GM21423 (cell line): ENCODE data around the gene CAMK2G.
"Not testable (repeated sequence)": the region's sequence is repeated elsewhere in the genome, so short reads cannot be mapped to it uniquely, and the experiment has no call there.

Experiments
- ATAC-seq: cut with Tn5 transposase; IDR thresholded peaks from one replicate; pipeline ENCODE4 v1.9.1; 2021; ENCODE audit warnings: mild to moderate bottlenecking, moderate library complexity; ENCODE audit not compliant: unreplicated experiment

CAMK2G gene

DNA sequence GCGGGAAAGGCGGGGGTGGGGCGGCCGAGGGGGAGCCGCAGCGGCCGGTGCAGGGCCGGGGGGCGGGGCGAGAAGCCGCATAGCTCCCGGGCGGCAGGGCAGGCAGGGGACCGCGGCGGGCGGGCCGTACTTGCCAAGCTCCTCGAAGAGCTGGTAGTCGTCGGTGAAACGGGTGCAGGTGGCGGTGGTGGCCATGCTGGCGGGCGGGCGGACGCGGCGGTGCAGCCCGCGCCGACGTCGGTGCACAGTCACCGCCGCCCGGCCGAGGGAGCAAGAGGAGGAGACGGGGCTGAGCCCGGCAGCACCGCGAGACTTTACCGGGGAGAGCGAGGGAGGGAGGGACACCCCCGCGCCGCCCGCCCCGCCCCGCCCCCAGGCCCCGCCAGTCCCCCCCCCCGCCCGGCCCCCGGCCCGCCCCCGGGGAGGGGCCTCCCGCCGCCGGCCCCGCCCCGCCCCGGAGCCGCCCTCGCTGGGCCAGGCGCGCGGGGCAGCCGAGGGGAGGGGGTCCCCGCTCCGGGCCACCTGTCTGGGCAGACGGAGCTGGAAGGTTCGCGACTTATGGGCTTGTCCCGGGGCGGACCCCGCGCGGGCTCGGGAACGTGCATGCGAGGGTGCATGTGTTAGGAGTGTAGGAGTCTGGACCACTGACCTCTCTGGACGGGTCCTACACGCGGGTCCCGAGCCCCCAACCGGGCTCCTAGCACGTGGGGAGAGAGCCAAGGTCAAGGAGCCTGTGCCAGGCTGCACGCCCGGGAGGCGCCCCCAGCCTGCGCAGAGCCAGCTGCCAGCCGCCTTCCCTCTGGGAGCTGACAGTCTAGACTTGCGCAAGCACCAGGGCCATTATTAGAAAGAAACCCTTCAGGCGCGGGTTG lies at the start of gene CAMK2G:
Gene CAMK2G (minus strand): TSS at position 289 of the 872 bp plus-strand sequence. CDS start 94 bp downstream, at position 195.
- ATAC-seq, result peak; percentile 79

DNA sequence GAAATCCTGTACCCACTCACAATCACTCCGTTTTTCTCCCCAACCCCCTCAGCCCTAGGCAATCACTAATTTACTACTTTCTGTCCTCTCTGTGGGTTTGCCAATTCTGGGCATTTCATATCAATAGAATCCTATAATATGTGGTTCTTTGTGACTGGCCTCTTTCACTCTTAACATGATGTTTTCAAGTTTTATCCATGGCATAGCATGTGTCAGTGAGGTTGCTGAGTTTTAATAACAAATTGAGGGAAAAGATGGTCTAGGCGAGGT lies 48.4 kb upstream of the CAMK2G start:
- ATAC-seq, result no peak

DNA sequence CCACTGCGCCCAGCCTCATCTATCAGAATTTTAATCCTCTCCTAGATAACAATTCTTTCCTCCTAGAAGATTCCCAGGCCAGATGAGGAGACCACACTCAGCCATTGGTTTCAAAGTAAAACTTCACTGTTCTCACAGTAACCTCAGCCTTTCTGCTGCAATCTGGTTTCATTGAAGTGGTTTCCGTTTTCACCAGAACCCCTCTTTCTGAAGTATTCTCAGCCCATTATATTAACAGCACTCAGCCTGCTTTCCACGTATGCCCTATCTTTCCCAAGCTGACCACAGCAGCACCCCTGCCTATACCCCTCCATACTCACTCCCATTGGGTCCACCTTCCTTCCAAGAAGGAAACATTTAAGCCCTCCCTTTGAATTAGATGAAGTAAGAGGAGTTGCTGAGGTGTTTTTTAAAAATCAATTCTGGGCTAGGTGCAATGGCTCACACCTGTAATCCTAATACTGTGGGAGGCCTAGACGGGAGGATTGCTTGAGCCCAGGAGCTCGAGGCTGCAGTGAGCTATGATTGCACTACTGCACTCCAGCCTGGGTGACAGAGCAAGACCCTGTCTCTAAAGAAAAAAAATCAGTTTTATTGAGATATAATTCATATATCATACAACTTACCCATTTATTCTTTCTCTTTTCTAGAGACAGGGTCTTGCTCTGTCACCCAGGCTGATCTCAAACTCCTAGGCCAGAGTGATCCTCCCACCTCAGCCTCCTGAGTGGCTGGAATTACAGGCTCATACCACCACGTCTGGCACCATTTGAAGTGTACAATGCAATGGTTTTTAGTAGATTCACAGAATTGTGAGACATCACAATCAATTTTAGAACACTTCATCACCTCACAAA lies 47.9 kb upstream of the CAMK2G start:
- peak; percentile 56 for ATAC-seq

DNA sequence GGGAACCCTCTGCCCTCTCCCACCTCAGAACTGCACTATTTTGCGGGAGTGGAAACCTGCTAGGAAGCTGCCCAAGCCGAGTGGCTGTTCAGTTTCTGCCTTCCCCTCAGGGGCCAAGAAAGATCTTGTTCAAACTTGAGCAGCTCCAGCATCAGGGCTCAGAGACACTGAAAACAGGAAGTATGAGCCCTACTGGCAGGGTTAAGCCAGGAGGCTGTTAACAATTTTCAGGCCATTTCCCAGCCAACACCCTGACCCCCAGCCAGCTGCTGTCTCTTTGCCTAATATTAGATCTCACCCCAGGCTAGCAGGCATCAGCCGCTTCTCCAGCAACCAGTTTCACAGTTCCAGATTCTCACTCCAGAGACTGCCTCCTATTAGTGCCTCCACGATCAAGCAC lies 45.7 kb upstream of the CAMK2G start:
- ATAC-seq, result no peak

- ATAC-seq, result not testable (repeated sequence)
Measured at GRCh38 chr10:73919481-73919880, 45.1 kb upstream of the CAMK2G start.

- ATAC-seq, result no peak
Measured at GRCh38 chr10:73917566-73918305, 43.4 kb upstream of the CAMK2G start.

DNA sequence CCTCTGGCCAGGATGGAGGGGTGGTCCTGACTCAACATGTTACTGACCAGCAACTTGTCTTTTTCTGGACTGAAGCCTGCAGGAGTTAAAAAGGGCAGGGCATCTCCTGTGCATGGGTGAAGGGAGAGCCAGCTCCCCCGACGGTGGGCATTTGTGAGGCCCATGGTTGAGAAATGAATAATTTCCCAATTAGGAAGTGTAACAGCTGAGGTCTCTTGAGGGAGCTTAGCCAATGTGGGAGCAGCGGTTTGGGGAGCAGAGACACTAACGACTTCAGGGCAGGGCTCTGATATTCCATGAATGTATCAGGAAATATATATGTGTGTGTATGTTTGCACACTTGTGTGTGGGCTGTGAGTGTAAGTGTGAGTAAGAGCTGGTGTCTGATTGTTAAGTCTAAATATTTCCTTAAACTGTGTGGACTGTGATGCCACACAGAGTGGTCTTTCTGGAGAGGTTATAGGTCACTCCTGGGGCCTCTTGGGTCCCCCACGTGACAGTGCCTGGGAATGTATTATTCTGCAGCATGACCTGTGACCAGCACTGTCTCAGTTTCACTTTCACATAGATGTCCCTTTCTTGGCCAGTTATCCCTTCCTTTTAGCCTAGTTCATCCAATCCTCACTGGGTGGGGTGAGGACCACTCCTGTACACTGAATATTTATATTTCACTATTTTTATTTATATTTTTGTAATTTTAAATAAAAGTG lies 42.6 kb upstream of the CAMK2G start:
- ATAC-seq, result no peak

DNA sequence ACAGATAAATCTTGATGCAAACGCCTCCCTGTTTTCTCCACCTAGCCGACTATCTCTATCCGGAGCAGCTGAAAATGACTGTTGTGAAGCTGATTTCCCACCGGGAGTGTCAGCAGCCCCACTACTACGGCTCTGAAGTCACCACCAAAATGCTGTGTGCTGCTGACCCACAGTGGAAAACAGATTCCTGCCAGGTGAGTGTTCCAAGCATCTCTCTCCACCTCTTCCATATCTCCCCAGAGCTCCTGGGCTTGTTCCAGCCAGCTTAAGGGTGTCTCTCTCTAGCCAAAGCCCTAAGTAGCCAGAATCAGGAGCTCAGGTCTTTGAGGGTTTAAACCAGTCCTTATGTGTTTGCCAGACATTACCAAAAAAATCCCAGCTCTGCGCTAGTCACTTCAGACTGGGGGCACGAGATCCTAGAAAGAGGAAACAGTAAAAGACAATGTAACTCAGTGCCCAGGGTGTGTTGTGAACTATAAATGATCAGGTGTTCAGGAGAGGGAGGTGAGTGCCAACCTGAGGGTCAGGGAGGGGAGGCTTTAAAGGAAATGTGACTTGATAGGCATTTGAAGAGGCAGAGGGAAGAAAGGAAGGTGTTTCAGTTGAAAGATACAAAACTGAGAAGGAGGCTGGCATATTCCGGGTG lies 41.0 kb upstream of the CAMK2G start:
- no peak for ATAC-seq

- ATAC-seq, result no peak
Measured at GRCh38 chr10:73914036-73914435, 39.7 kb upstream of the CAMK2G start.

GRCh38 chr10:73911553-73912004 lies 37.2 kb upstream of the CAMK2G start:
- no peak for ATAC-seq

DNA sequence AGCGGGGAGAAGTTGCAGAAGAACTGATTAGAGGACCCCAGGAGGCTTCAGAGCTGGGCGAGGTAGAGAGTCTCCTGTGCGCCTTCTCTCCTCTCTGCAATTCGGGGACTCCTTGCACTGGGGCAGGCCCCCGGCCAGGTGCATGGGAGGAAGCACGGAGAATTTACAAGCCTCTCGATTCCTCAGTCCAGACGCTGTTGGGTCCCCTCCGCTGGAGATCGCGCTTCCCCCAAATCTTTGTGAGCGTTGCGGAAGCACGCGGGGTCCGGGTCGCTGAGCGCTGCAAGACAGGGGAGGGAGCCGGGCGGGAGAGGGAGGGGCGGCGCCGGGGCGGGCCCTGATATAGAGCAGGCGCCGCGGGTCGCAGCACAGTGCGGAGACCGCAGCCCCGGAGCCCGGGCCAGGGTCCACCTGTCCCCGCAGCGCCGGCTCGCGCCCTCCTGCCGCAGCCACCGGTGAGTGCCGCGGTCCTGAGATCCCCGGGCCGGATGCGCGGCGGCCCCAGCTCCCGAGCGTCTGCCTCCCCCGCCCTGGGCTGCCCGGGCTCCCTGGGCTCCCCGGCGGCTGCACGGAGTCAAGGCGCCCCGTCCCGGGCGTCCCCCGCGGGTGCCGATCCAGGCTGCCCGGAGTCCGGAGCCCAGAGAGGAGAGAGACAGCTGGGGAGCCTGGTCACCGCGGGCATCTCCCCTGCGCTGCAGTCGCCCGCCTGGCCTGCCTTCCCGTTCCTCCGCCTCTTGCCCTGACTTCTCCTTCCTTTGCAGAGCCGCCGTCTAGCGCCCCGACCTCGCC lies 36.6 kb upstream of the CAMK2G start, which contains the start of gene PLAU:
Gene PLAU (plus strand): TSS at position 369 of the 789 bp plus-strand sequence. CDS start 424 bp downstream, outside the sequence.
- peak; percentile 35 for ATAC-seq

- ATAC-seq, result no peak
Measured at GRCh38 chr10:73910401-73910763, 36.0 kb upstream of the CAMK2G start.

- ATAC-seq, result no peak
Measured at GRCh38 chr10:73909540-73910115, 35.3 kb upstream of the CAMK2G start.

DNA sequence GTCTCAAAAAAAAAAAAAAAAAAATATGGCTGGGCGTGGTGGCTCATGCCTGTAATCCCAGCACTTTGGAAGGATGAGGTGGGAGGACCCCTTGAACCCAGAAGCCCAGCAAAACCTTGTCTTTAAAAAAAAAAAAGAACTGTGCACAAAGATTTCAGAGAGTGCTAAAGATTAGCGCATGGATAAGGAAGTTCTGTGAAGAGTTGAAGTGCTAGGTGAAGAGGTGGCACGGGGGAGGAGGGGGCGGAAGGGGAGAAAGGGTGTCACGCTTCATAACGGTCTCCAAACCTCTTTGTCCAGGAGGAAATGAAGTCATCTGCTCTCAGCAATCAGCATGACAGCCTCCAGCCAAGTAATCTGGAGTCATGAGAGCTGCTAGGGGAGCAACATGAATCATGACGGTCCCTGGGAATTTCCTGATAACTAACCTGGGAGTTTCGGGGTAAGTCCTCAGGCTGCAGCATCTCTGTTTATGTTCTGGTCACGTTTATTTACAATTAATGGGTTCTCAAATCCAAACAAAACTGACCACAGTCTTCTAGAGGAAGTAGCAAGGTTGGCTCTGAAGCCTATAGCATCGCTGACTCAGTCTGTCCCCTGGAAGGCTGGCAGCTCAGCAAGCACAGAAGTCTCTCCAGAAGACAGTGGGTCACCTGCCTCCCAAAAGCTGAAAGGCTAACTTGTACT lies 34.6 kb upstream of the CAMK2G start:
- peak; percentile 54 for ATAC-seq

GRCh38 chr10:73907841-73908517 lies 33.6 kb upstream of the CAMK2G start:
- ATAC-seq, result no peak

- ATAC-seq, result no peak
Measured at GRCh38 chr10:73906524-73907447, 32.4 kb upstream of the CAMK2G start.
